Astrocyte (in vitro differentiated cells and primary cell): ENCODE data around the gene HOXD4.

Experiments
- CTCF ChIP-seq: IDR thresholded peaks from 2 replicates; pipeline ENCODE4 v1.5.1; 2011; ENCODE audit warnings: low read depth, mild to moderate bottlenecking, inconsistent platforms, low read length, moderate library complexity; ENCODE audit not compliant: insufficient read depth
- EZH2 ChIP-seq: IDR thresholded peaks from 2 replicates; pipeline ENCODE4 v1.6.1; 2012; ENCODE audit warnings: mild to moderate bottlenecking, low read length, inconsistent platforms; ENCODE audit not compliant: insufficient read depth

- no peak for TF ChIP-seq CTCF
- TF ChIP-seq EZH2, result no peak
Observed at GRCh38 chr2:176101842-176102241, 49.5 kb upstream of the HOXD4 start.
